H9 (cell line): Measurements from ENCODE around the gene OSBPL1A. TPM values are rescaled to one million over a fixed set of nuclear protein-coding genes. Genes with fewer than 3 reads are reported as not detected.

ENCODE experiments used
- DNase-seq: peaks from one replicate; pipeline ENCODE4 v3.0.0-alpha.2; 2017
- H2AFZ ChIP-seq: one replicate; pipeline ENCODE4 v1.6.1; 2013; ENCODE audit warnings: mild to moderate bottlenecking, low read length, control low read depth, moderate library complexity
- H2AK5ac ChIP-seq: 2 replicates; pipeline ENCODE4 v1.6.1; 2013; ENCODE audit warnings: low read length, control low read depth, mixed read lengths; ENCODE audit not compliant: insufficient read length
- H2BK120ac ChIP-seq: one replicate; pipeline ENCODE4 v1.6.1; 2013; ENCODE audit warnings: low read depth, mild to moderate bottlenecking, low read length, control low read depth, inconsistent platforms; ENCODE audit not compliant: poor library complexity, severe bottlenecking
- H2BK12ac ChIP-seq: 2 replicates; pipeline ENCODE4 v1.6.1; 2013; ENCODE audit warnings: low read length, control low read depth, mixed read lengths, low read depth; ENCODE audit not compliant: insufficient read length
- H2BK15ac ChIP-seq: 2 replicates; pipeline ENCODE4 v1.6.1; 2013; ENCODE audit warnings: low read depth, low read length, control low read depth
- H2BK20ac ChIP-seq: one replicate; pipeline ENCODE4 v1.6.1; 2013; ENCODE audit warnings: low read depth, mild to moderate bottlenecking, low read length, control low read depth, inconsistent platforms; ENCODE audit not compliant: poor library complexity, severe bottlenecking
- H2BK5ac ChIP-seq: 2 replicates; pipeline ENCODE4 v1.6.1; 2013; ENCODE audit warnings: low read length, control low read depth, mixed read lengths; ENCODE audit not compliant: insufficient read length
- H3K14ac ChIP-seq: 2 replicates; pipeline ENCODE4 v1.6.1; 2013; ENCODE audit warnings: low read length, control low read depth; ENCODE audit not compliant: insufficient read depth
- H3K18ac ChIP-seq: 2 replicates; pipeline ENCODE4 v1.6.1; 2013; ENCODE audit warnings: low read depth, mild to moderate bottlenecking, mixed read lengths, low read length, control low read depth; ENCODE audit not compliant: insufficient read length
- H3K23ac ChIP-seq: 2 replicates; pipeline ENCODE4 v1.6.1; 2013; ENCODE audit warnings: low read length, control low read depth, mixed read lengths, low read depth; ENCODE audit not compliant: insufficient read length
- H3K23me2 ChIP-seq: 2 replicates; pipeline ENCODE4 v1.6.1; 2013; ENCODE audit warnings: low read depth, mild to moderate bottlenecking, mixed read lengths, low read length, control low read depth; ENCODE audit not compliant: insufficient read length, poor library complexity, severe bottlenecking
- H3K27ac ChIP-seq: 2 replicates; pipeline ENCODE4 v1.5.1; 2013; ENCODE audit warnings: low read length, control low read depth, mixed read lengths, low read depth; ENCODE audit not compliant: insufficient read length
- H3K27me3 ChIP-seq: 2 replicates; pipeline ENCODE4 v1.6.1; 2013; ENCODE audit warnings: low read length, control low read depth, inconsistent platforms; ENCODE audit not compliant: insufficient read depth
- H3K4ac ChIP-seq: 2 replicates; pipeline ENCODE4 v1.6.1; 2013; ENCODE audit warnings: low read depth, mild to moderate bottlenecking, control low read depth, inconsistent platforms, low read length, moderate library complexity
- H3K4me1 ChIP-seq: 2 replicates; pipeline ENCODE4 v1.6.1; 2013; ENCODE audit warnings: low read length, control low read depth, inconsistent platforms; ENCODE audit not compliant: insufficient read depth
- H3K4me2 ChIP-seq: 2 replicates; pipeline ENCODE4 v1.6.1; 2013; ENCODE audit warnings: low read length, control low read depth, mixed read lengths; ENCODE audit not compliant: insufficient read length, insufficient read depth
- H3K56ac ChIP-seq: 2 replicates; pipeline ENCODE4 v1.6.1; 2013; ENCODE audit warnings: low read depth, mild to moderate bottlenecking, mixed read lengths, low read length, control low read depth; ENCODE audit not compliant: insufficient read length
- H3K79me1 ChIP-seq: 2 replicates; pipeline ENCODE4 v1.6.1; 2013; ENCODE audit warnings: low read depth, mild to moderate bottlenecking, moderate library complexity, low read length, control low read depth, inconsistent platforms; ENCODE audit not compliant: insufficient read depth, poor library complexity, severe bottlenecking
- H3K79me2 ChIP-seq: 2 replicates; pipeline ENCODE4 v1.6.1; 2013; ENCODE audit warnings: low read length, control low read depth, inconsistent platforms; ENCODE audit not compliant: insufficient read depth
- H3K9ac ChIP-seq: 2 replicates; pipeline ENCODE4 v1.6.1; 2013; ENCODE audit warnings: low read length, control low read depth, mixed read lengths; ENCODE audit not compliant: insufficient read length; ENCODE audit errors: extremely low read depth
- H3K9me3 ChIP-seq: one replicate; pipeline ENCODE4 v1.6.1; 2013; ENCODE audit warnings: low read depth, low read length, inconsistent platforms; ENCODE audit not compliant: control insufficient read depth
- H3T11ph ChIP-seq: one replicate; pipeline ENCODE4 v1.6.1; 2013; ENCODE audit warnings: mild to moderate bottlenecking, low read length, control low read depth, inconsistent platforms
- H4K20me1 ChIP-seq: one replicate; pipeline ENCODE4 v1.6.1; 2013; ENCODE audit not compliant: control insufficient read depth, insufficient read length, insufficient read depth
- H4K5ac ChIP-seq: 2 replicates; pipeline ENCODE4 v1.6.1; 2013; ENCODE audit warnings: low read depth, mild to moderate bottlenecking, mixed read lengths, low read length, control low read depth; ENCODE audit not compliant: insufficient read length
- H4K8ac ChIP-seq: replicated peaks from 2 replicates; pipeline ENCODE4 v1.6.1; 2013; ENCODE audit warnings: low read length, control low read depth, mixed read lengths, low read depth; ENCODE audit not compliant: insufficient read length
- H4K91ac ChIP-seq: 2 replicates; pipeline ENCODE4 v1.6.1; 2013; ENCODE audit warnings: low read depth, mild to moderate bottlenecking, moderate library complexity, mixed read lengths, low read length, control low read depth; ENCODE audit not compliant: insufficient read length
- H3K27ac Mint-ChIP-seq, 3 experiments: 2 replicates in 2 of 3; 3 replicates in 1 of 3; pipeline ENCODE4 v1.8.0; 2020 to 2021; ENCODE audit warnings: mixed read lengths in 3 of 3, mild to moderate bottlenecking in 1 of 3, moderate library complexity in 1 of 3
- H3K27me3 Mint-ChIP-seq: 2 replicates; pipeline ENCODE4 v1.8.0; 2021; ENCODE audit warnings: low read depth, mild to moderate bottlenecking, moderate library complexity, mixed read lengths
- H3K36me3 Mint-ChIP-seq, 3 experiments: 2 replicates in 2 of 3; 3 replicates in 1 of 3; pipeline ENCODE4 v1.8.0; 2020 to 2021; ENCODE audit warnings: low read depth in 3 of 3, mixed read lengths in 3 of 3; ENCODE audit not compliant: insufficient read depth in 1 of 3
- H3K4me1 Mint-ChIP-seq, 2 experiments: 2 replicates each; pipeline ENCODE4 v1.8.0; 2020; ENCODE audit warnings: mixed read lengths in 2 of 2
- H3K4me3 Mint-ChIP-seq, 2 experiments: 2 replicates in 1 of 2; 3 replicates in 1 of 2; pipeline ENCODE4 v1.8.0; 2020 to 2021; ENCODE audit warnings: mild to moderate bottlenecking in 2 of 2, mixed read lengths in 2 of 2, moderate library complexity in 1 of 2
- H3K9me3 Mint-ChIP-seq, 2 experiments: 2 replicates in 1 of 2; 3 replicates in 1 of 2; pipeline ENCODE4 v1.8.0; 2020; ENCODE audit warnings: mild to moderate bottlenecking in 2 of 2, mixed read lengths in 2 of 2, moderate library complexity in 1 of 2
- WGBS: extraction: QIAGEN DNeasy Blood & Tissue Kit; methylation state at CpG from one replicate; pipeline ENCODE4 v1.1.7; 2013; ENCODE audit warnings: missing lambda C conversion rate, low lambda C conversion rate, mixed read lengths; ENCODE audit not compliant: insufficient read length; ENCODE audit errors: extremely low coverage; 5-methylcytosine and 5-hydroxymethylcytosine counted together
- total RNA-seq: library from RNA; stranded (reverse); gene quantifications from 2 replicates; pipeline ENCODE4 v1.2.1, GENCODE V29; 2021
- TF ChIP-seq, protein P1 (sequence below): fragments of 200-600 bp; sonication (generic); conservative IDR thresholded peaks from 3 replicates; pipeline ENCODE4 v1.8.0; 2021; ENCODE audit warnings: antibody characterized with exemption, mild to moderate bottlenecking

Gene OSBPL1A
- total RNA-seq, 1 experiment from 2014 or later, result 33.9 TPM

DNA sequence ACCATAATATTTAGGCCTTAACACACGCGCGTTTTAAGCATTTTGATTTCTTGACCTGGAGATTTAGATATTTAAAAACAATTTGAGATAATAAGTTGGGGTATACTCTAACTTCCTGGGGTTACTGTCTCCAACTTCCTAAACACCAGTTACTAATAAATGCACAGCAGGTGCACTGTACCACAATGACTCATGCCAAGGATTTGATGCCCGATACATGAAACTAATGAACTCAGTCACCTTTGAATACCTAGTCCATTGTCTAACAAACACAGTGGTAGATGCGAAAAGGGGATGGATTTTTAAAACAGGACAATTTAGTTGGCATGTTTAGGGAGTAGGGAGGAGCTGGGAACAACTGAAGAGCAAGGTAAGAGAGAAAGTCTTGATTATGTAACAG lies 237.5 kb downstream of the OSBPL1A start:
- Histone ChIP-seq H3K56ac (no peak overlapping the region), H3K27me3 (no peaks in the 10 kb centered on the region), H3K9me3 (no peaks in the 10 kb centered on the region), H3K9ac (no peak overlapping the region), H2BK120ac (no peak overlapping the region), H2BK5ac (no peak overlapping the region), H3K79me1 (no peaks in the 10 kb centered on the region), H2AK5ac (no peak overlapping the region), H2AFZ (no peak overlapping the region), H2BK20ac (no peak overlapping the region), H3T11ph (no peak overlapping the region), H3K4me1 (no peaks in the 10 kb centered on the region), H3K14ac (no peak overlapping the region), H3K23ac (no peak overlapping the region), H3K4ac (no peak overlapping the region), H4K8ac (no peak overlapping the region), H4K20me1 (no peaks in the 10 kb centered on the region), H4K91ac (no peak overlapping the region), H3K4me2 (no peak overlapping the region), H3K27ac (no peak overlapping the region), H2BK12ac (no peak overlapping the region), H3K79me2 (no peaks in the 10 kb centered on the region), H3K23me2 (no peaks in the 10 kb centered on the region), H3K18ac (no peak overlapping the region), H4K5ac (no peak overlapping the region), H2BK15ac (no peak overlapping the region)
- TF ChIP-seq, protein P1, sequence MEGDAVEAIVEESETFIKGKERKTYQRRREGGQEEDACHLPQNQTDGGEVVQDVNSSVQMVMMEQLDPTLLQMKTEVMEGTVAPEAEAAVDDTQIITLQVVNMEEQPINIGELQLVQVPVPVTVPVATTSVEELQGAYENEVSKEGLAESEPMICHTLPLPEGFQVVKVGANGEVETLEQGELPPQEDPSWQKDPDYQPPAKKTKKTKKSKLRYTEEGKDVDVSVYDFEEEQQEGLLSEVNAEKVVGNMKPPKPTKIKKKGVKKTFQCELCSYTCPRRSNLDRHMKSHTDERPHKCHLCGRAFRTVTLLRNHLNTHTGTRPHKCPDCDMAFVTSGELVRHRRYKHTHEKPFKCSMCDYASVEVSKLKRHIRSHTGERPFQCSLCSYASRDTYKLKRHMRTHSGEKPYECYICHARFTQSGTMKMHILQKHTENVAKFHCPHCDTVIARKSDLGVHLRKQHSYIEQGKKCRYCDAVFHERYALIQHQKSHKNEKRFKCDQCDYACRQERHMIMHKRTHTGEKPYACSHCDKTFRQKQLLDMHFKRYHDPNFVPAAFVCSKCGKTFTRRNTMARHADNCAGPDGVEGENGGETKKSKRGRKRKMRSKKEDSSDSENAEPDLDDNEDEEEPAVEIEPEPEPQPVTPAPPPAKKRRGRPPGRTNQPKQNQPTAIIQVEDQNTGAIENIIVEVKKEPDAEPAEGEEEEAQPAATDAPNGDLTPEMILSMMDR, result no peak
- DNase-seq, result no peak
- no peak overlapping the region for H3K27ac Mint-ChIP-seq
- no CpG with 5 or more reads among the region's 5 CpGs for WGBS
- no peak overlapping the region for H3K4me3 Mint-ChIP-seq
- H3K9me3 Mint-ChIP-seq, result no peaks in the 10 kb centered on the region
- H3K27me3 Mint-ChIP-seq, result no peaks in the 10 kb centered on the region
- H3K36me3 Mint-ChIP-seq, result peaks cover 18 to 44% (median 34%) of the 10 kb centered on the region in 3 experiments; a peak in 6 of 7 replicates
- peaks cover 2 to 9% of the 10 kb centered on the region in 2 experiments; a peak in 2 of 4 replicates for H3K4me1 Mint-ChIP-seq
